GM23338 (cell line): ENCODE measurements around the gene EIF3K.

ENCODE experiments used
- ETS1 ChIP-seq: IDR thresholded peaks from 2 replicates; pipeline ENCODE4 v1.6.1; 2016; ENCODE audit warnings: antibody characterized with exemption
- EZH2 ChIP-seq: fragments of 200-600 bp; sonication (generic); IDR thresholded peaks from one replicate; pipeline ENCODE4 v1.8.0; 2017; ENCODE audit warnings: antibody characterized with exemption, mild to moderate bottlenecking, low read depth; ENCODE audit not compliant: unreplicated experiment
- POLR2AphosphoS5 ChIP-seq: IDR thresholded peaks from 2 replicates; pipeline ENCODE4 v1.6.1; 2016; ENCODE audit warnings: antibody characterized with exemption, low read depth
- TF ChIP-seq, protein P1 (sequence below), 2 experiments: fragments of 200-600 bp in 1 of 2; sonication (generic) in 1 of 2; conservative IDR thresholded peaks; 2 replicates each; pipeline versions ENCODE4 v1.5.1 to v1.6.1; 2016 to 2017; ENCODE audit warnings: antibody characterized with exemption in 2 of 2, low read depth in 2 of 2, mild to moderate bottlenecking in 2 of 2, moderate library complexity in 1 of 2

DNA sequence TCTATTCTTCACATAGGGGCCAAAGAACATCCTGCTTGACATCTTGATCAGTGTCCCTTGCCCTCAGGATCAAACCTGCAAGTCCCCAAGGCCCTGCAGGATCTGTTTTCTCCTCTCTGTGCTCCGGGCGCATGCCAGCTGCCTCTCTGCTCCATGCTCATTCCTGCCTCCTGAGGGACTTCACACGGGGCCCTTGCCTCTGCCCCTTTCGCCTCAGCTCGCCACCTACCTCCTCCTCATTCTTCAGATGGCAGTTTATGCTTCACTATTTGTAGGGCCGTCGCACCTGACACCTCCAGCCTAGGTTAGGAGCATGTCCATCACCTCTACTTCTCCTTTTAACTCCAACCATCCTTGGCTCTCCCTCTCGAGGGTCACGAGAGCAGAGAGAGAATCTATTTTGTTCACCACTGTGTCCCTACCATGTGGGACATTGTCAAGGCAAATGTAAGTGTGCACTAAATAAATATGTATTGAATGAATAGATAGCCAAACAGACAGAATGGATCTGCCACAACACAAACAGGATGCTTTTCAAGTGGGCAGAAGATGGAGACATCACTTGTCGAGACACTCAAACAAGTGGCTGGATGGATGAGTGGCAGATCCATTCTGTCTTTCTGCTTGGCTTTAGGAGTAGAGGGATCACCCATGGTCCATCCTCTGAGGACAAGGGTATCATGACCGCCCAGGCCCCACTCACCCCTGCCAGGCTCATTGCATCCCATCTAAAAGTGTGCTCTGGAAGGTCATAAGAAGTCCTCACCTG lies 58.1 kb downstream of the EIF3K start:
- TF ChIP-seq ETS1 (no peak), POLR2AphosphoS5 (0 out of 2 replicates have a peak, but pooled peaks have one; percentile 25), EZH2 (no peak)
- TF ChIP-seq, protein P1, sequence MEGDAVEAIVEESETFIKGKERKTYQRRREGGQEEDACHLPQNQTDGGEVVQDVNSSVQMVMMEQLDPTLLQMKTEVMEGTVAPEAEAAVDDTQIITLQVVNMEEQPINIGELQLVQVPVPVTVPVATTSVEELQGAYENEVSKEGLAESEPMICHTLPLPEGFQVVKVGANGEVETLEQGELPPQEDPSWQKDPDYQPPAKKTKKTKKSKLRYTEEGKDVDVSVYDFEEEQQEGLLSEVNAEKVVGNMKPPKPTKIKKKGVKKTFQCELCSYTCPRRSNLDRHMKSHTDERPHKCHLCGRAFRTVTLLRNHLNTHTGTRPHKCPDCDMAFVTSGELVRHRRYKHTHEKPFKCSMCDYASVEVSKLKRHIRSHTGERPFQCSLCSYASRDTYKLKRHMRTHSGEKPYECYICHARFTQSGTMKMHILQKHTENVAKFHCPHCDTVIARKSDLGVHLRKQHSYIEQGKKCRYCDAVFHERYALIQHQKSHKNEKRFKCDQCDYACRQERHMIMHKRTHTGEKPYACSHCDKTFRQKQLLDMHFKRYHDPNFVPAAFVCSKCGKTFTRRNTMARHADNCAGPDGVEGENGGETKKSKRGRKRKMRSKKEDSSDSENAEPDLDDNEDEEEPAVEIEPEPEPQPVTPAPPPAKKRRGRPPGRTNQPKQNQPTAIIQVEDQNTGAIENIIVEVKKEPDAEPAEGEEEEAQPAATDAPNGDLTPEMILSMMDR (conservative IDR thresholded peaks at IDR 0.05; ENCODE audit: low read depth in 2 of 2) = no peak
